Endothelial cell of umbilical vein (primary cell): ENCODE results near the gene IL17REL.

Source experiments
- EZH2 ChIP-seq: IDR thresholded peaks from 2 replicates; pipeline ENCODE4 v1.6.1; 2012; ENCODE audit warnings: borderline replicate concordance, low read depth, mild to moderate bottlenecking, moderate library complexity, low read length, inconsistent platforms; ENCODE audit not compliant: severe bottlenecking
- FOS ChIP-seq: IDR thresholded peaks from 2 replicates; pipeline ENCODE4 v1.6.1; 2011; ENCODE audit warnings: mild to moderate bottlenecking, low read length, moderate library complexity, borderline replicate concordance; ENCODE audit not compliant: insufficient read depth
- GATA2 ChIP-seq: IDR thresholded peaks from 2 replicates; pipeline ENCODE4 v1.7.0; 2011; ENCODE audit warnings: low read depth, mild to moderate bottlenecking, moderate library complexity, mixed read lengths, low read length; ENCODE audit not compliant: insufficient read length, insufficient read depth
- POLR2A ChIP-seq: IDR thresholded peaks from 2 replicates; pipeline ENCODE4 v1.6.1; 2012; ENCODE audit warnings: low read depth, mild to moderate bottlenecking, control low read depth, low read length
- POLR2AphosphoS5 ChIP-seq: IDR thresholded peaks from 2 replicates; pipeline ENCODE4 v1.6.1; 2012; ENCODE audit warnings: low read depth, mild to moderate bottlenecking, control low read depth, low read length, moderate library complexity; ENCODE audit not compliant: insufficient read depth
- TF ChIP-seq, protein P1 (sequence below), 2 donors: IDR thresholded peaks; 1 replicate in 1 of 2; 2 replicates in 1 of 2; pipeline ENCODE4 v1.5.1; 2011; ENCODE audit warnings: low read length in 2 of 2, mild to moderate bottlenecking in 2 of 2, moderate library complexity in 2 of 2, control low read depth in 1 of 2, inconsistent platforms in 1 of 2, low read depth in 1 of 2; ENCODE audit not compliant: insufficient read depth in 1 of 2; ENCODE audit errors: extremely low read depth in 1 of 2
- TF ChIP-seq, protein P2 (sequence below): IDR thresholded peaks from 2 replicates; pipeline ENCODE4 v1.6.1; 2011; ENCODE audit not compliant: insufficient read depth, insufficient read length

DNA sequence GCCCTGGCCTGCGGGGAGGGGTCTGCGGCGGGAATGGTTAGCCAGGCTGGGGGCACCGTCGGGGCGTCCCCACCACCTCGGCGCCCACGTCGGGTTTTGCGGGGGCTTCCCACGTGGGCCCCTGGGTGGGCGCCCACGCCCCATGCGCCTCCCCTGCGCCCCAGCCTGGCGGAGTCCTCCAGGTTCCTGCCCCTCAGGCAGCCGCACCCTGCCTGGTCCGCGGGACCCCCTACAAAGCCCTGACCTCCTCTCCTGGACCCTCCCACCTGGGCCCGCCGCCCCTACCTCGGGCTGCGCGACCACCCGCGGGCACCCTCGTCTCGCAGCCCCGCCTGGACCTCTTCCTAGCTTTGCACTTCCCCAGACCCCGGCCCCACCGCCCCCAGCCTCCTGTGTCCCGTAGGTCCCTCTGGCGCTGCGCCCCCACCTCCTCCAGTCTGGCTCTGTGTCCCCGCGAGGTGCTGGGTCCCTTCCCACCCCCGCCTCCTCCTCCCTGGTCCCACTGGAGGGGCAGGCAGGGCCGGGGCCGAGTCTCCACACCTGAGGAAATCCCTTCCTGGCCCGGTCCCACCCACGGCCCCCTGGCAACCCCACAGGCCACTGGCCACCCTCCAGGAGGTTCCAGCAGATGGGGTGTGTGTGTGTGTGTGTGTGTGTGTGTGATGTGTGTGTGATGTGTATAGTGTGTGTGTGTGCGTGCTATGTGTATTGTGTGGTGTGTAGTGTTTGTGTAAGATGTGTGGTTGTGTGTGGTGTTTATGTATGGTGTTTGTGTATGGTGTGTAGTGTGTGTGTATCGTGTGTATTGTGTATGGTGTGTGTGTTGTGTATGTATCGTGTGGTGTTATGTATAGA lies 40.2 kb downstream of the IL17REL start:
- TF ChIP-seq, protein P1, sequence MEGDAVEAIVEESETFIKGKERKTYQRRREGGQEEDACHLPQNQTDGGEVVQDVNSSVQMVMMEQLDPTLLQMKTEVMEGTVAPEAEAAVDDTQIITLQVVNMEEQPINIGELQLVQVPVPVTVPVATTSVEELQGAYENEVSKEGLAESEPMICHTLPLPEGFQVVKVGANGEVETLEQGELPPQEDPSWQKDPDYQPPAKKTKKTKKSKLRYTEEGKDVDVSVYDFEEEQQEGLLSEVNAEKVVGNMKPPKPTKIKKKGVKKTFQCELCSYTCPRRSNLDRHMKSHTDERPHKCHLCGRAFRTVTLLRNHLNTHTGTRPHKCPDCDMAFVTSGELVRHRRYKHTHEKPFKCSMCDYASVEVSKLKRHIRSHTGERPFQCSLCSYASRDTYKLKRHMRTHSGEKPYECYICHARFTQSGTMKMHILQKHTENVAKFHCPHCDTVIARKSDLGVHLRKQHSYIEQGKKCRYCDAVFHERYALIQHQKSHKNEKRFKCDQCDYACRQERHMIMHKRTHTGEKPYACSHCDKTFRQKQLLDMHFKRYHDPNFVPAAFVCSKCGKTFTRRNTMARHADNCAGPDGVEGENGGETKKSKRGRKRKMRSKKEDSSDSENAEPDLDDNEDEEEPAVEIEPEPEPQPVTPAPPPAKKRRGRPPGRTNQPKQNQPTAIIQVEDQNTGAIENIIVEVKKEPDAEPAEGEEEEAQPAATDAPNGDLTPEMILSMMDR (IDR thresholded peaks at IDR 0.05; ENCODE audit: extremely low read depth in 1 of 2, insufficient read depth in 1 of 2, low read depth in 1 of 2, low read length in 2 of 2), result no peak
- TF ChIP-seq, protein P2, sequence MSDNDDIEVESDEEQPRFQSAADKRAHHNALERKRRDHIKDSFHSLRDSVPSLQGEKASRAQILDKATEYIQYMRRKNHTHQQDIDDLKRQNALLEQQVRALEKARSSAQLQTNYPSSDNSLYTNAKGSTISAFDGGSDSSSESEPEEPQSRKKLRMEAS, result no peak
- TF ChIP-seq POLR2A (no peak), POLR2AphosphoS5 (no peak), EZH2 (no peak), FOS (no peak), GATA2 (no peak)
